ENCODE measurements around the gene CALB2.
"Not testable (repeated sequence)": the region's sequence is repeated elsewhere in the genome, so short reads cannot be mapped to it uniquely, and the experiment has no call there.

CALB2 gene, protein sequence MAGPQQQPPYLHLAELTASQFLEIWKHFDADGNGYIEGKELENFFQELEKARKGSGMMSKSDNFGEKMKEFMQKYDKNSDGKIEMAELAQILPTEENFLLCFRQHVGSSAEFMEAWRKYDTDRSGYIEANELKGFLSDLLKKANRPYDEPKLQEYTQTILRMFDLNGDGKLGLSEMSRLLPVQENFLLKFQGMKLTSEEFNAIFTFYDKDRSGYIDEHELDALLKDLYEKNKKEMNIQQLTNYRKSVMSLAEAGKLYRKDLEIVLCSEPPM

DNA sequence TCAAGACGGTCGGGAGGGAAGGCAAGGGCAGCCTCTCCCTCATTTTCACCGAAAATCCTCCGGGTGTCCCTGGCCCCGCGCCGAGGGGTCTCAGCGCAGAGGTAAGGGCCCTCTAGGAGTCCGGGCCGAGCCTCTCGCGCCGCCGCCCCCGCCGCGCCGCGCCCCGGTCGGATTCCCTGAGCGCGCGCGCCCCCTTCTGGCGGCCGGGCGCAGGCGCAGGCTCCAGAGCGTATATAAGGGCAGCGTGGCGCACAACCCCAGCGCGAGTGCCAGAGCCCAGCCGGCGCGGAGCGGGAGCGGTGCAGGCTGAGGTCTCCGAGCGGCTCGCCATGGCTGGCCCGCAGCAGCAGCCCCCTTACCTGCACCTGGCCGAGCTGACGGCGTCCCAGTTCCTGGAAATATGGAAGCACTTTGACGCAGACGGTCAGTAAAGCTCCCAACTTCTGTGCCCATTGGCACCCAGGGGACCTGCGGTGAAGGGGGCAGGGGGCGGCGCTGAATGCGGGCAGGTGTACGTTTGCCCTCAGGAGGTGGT, at the start of gene CALB2:
Gene CALB2 (plus strand): TSS at position 260 of the 535 bp plus-strand sequence. CDS start 70 bp downstream, at position 330.
- peak; percentile 78 for DNase-seq

DNA sequence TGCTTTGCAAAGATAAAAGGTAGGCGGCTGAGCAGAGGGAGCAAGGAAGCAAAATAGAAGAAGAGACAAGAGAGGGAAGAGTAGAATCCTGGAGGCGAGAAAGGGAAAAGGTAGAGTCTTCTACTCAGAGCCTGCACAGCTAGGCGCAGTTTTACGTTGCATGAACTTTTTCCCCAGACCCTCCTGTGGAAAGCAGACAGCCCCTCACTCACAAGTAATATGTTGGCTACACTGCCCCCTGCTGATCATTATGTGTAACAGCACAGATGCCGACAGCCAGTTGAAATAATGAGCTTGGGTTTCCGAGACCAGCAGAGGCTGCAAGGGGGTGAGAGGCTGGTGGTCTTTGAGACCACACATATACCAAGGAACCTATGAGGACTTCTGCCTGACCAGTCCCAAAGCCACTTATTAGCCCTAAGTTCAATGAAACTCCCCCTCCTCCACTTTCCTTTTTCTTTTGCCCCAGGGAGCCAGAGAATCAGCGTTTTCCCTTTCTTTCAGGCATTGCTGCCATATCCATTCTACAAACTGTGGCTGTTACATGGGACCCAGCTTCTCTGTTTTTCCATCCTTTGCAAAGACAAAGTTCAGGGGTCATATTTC, 46.9 kb upstream of the CALB2 start:
- DNase-seq = peak; percentile 55

DNA sequence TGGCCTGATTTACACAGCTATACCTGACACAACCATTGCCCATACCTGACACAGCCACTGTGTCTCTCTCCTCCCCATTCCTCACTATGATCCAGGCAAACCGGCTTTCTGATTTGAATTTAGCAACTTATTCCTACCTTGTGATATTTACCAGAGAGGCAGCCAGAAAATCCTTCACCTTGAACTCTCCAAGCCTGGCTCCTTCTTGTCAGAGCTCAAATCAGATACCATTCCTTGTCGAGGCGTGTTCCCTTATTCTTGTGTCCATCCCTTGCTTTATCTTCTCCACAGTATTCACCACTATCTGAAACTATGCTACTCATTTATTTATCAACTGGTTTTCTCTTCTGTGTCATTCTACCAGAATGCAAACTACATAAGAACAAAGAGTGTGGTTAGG, 44.9 kb upstream of the CALB2 start:
- not testable (repeated sequence) for DNase-seq

DNA sequence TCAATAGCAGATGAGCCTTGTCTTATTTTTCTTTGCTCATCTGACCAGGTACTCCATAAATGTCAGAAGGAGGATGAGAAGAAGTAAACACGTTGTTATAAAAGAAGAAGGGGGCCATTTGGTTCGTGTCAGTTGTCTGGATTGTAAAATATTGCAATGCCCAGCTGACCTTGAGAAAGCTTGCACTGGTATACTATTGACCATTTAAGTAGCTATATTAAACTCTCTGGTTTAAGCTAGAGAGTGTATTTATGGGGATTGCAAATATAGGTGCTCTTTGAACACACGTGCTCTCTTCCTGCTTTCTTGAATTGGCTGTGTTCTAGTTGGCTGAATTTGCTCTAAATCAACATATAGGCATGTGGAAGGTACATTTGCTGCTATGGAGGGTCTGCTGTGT, 43.3 kb upstream of the CALB2 start:
- DNase-seq = no peak

DNA sequence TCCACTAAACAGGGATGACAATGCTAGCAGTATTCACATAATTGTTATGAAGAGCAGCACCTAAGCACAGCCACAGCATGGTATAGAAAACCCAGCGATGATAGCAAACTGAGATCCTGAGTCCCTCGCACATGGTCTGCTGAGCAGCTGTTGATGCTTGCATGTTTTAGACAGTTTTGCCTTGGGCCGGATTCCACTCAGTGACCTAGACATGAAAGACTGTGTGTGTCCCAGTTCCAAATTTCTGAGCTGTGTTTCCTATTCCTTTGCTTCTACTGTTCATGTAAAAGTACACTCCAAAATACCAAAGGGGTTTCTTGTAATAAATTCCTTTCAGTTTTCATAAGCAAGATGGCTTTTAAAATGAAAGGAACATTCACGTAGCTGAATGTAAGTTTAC, 38.5 kb upstream of the CALB2 start:
- DNase-seq = no peak

DNA sequence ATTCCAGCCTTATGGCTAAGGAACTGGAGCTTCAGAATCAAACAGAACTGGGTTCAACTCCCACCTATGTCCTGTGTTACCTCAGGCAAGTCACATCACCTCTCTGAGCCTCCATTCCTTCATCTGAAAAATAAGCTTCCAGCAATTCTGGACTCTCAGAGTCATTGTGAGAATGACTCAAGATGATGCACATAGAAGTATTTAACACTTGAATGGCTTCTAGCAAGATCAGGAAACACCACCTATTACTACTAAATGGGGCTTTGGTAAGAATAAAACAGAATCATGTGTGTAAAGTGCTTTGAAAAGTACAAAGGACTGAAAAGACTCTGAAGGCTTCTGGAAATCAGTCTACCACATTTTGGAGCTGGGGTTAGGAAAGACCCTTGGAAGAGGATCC, 30.8 kb upstream of the CALB2 start:
- no peak for DNase-seq

DNA sequence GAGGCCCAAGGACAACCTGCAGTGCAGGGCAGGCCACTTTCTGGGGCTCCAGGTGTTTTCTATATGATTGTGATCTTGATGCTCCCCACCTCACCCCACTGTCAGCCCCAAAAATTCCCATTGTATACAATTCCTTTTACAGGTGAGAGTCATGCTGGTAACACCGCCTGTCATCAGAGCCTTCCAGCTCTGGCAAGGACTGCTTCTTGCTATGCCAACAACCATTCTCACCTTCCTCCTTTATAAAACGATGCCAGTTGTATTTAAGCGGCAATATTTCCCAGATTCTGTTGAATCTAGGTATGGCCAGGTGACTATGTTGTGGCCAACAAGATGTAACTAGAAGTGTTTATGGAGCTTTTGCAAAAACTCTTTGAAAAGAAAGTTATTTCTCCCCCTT, 30.4 kb upstream of the CALB2 start:
- no peak for DNase-seq

DNA sequence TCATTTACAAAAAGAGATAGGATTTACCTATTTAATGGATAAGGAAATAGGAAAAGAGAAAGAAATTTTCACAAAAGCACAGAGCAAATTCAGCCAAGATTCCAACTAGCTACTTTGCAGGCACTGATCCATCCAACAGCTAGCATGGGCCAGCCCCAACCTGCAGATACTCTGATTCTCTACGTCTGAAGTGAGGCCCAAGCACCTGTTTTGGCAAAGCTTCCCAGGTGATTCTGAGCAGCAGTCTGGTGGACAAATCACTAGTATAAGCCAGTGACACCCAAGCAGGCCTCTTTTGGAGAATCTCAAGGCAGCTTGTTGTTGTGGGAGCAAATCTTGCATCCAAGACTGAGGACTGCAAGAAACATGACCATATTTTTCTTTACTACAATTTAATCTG, 20.9 kb upstream of the CALB2 start:
- no peak for DNase-seq

DNA sequence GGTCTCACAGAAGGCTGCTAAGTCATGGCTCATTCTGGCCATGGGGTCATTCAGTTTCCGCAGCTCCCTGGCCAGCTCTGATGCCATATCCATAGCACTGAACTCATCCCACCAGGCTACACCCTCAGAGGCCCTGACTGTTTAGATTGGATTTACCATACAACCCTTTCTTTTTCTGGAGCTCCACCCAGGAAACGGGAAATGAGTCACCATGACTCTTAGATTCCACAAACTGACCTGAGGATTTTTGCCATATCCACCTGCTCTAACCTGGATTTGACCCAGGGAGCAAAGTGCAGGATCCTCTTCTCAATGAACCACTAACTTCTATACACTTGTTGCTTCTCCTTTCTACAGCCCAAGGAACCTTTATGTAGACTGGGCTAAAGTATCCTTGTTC, 20.3 kb upstream of the CALB2 start:
- no peak for DNase-seq

DNA sequence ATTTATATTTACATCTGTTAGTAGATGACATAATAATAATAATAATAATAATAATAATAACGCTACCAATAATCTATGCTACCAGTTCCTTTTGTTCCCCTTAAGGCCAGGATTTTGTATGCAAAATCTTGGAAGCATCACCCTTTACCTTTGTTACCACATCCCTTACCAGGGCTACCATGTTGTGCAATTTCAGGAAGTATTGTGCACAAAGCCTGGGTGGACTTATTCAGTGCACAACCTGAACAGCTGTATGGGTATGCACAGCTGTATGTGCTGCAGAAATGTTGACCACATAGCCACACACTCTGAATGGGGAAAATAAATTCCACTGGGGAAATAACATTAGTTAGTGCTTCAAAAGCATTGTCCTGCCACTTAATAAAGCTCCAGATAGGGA, 19.9 kb upstream of the CALB2 start:
- no peak for DNase-seq

DNA sequence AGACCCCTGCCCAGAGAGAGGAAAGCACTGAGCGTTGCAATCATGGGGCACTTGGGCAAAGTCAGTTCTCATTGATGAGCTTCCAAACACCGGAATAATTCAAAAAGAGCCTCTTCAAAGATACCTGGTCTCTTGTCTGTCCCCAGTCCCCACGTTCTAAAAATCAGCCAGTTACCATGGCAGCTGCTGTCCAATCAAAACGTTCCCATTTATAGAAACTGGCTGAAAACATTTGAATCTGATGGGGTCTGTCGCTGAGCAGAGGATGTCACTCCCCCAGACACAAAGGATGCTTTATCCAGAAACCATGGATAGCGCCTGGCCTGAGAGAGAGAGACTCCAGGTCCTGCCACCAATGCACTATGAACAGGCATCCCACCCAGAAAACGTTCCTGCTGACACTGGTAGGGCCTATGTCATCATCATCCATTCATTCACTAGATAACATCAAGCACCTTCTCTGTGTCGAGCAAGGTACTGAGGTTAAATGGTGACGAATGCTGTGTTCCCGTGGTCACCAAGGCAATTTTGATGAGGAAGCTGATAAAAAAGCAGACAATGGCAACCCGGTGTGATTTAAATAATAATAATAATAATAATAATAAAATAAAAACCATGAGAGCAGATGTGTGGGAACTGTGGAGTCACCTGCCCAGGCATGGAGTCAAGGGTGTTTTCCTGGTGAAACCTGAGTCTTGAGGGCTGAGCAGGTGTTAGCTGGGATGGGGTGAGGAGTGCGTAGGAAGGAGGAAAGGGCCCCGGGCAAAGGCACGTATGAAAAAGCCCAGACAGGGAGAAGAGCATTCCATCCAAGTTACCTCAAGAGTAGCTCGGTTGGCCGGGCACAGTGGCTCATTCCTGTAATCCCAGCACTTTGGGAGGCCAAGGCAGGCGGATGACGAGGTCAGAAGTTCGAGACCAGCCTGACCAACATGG, 19.0 kb upstream of the CALB2 start:
- DNase-seq = no peak

DNA sequence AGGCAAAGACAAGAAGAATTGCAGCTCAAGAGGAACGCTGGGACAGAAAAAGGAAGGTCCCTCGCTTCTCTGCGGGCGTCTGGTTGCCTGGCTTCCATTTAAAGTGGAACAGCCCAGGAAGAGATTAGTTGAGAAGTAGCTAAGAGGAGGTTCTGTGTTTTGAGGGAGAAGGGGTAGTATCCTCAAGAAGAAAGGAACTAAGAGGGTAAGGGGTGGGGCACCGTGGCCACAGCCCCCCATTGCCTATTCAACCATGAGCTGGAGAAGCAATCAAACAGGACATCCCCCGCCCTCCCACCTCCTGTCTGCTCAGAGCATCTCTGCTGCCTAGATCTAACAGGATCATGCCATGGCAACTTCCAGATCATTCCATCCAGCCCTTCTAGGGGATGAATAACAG, 18.1 kb upstream of the CALB2 start:
- no peak for DNase-seq

DNA sequence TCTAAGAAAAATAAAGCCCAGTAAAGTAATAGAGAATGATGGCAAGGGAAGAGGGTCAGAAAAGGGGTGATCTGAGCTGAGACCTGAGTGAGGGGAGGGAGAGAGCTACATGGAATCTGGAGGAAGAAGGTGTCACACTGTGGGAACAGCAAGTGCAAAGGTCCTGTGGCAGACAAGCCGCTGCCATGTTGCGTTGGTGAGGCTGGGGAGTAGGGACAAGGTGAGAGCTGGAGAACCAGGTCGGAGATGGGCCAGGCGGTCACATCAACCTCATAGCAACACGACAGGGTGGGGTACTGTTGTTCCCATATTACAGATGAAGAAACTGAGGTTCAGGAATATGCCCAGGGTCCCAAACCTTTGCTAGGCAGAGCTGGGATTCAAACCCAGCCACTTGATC, 16.6 kb upstream of the CALB2 start:
- no peak for DNase-seq

DNA sequence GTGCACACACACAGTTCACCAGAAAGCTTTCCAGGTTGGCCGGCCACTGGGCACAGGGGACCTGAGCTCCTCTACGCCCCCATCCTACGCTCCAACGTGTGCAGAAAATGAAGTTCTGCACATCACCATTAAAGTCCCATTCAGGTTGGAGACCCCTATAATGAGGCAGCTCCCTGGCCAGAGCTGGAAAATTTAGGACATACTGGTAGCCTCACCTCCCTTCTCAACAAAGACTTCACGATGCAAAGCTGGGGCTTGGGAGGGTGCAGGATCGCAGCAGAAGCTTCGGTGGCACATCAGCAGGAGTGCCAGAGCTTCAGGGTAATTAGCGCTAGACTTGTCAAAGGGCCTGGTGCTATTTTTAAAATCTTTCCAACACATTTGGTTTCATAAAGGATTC, 15.4 kb upstream of the CALB2 start:
- DNase-seq = no peak

DNA sequence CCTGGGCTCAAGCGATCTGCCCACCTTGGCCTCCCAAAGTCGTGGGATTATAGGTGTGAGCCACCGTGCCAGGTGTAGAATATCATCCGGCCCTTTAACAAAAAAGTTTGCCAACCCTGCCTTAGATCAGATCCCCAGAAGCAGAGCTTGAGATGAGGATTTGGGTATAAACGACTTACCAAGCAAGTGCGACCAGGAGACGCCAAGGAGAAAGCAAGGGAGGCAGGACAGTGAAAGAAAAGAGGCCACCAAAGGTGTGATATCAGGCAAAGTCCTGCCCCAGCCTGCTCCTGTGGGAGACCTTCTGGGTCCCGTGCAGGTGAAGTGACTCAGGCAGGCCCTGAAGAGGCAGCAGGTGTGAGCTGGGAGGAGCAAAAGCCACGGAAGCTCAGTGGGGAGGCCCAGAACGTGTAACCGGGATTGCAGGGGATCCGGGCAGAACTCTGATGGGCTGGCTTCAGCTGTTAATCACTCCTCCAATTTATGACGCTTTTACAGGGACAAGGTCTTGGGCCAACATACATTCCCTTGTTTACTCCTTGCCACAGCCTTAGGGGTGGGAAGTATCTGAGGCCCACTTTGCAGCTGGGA, 14.1 kb upstream of the CALB2 start:
- DNase-seq = no peak

DNA sequence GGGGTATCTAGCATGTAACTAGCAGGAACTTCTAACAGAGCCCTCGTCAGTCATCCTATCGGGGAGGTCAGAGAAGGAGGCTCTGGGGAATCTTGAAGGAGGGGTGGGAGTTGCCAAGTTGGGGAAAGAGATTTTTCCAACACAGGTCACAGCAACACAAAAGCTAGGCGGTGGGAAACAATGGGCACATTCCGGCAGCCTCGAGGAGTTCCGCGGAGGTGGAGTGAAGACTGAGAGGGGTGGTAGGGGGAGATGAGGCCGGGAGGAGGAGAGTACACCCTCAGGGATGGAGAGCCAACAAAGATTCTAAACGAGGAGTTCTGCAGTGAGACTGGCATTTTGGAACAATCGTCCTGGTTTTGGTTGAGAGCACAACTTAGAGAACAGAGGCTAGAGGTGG, 13.5 kb upstream of the CALB2 start:
- DNase-seq = no peak

DNA sequence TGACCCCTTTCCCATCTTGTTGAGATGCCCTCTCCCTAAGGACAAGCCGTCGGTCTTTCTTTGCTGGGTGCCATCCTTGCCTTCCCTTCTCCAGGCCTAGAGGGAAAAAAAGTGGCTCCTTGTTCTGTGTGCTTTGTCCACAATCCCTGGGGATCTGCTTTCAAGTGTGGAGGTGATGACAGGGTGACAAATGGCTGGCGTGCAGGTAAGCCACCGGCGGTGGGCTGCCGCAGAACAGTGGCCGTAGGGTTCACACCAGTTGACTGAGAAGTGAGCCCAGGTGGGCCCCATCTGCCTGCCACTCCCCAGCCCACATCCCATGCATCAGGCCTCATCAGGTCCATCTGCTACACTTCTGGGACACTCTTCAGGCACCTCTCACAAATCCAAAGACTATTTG, 11.4 kb upstream of the CALB2 start:
- DNase-seq = no peak

DNA sequence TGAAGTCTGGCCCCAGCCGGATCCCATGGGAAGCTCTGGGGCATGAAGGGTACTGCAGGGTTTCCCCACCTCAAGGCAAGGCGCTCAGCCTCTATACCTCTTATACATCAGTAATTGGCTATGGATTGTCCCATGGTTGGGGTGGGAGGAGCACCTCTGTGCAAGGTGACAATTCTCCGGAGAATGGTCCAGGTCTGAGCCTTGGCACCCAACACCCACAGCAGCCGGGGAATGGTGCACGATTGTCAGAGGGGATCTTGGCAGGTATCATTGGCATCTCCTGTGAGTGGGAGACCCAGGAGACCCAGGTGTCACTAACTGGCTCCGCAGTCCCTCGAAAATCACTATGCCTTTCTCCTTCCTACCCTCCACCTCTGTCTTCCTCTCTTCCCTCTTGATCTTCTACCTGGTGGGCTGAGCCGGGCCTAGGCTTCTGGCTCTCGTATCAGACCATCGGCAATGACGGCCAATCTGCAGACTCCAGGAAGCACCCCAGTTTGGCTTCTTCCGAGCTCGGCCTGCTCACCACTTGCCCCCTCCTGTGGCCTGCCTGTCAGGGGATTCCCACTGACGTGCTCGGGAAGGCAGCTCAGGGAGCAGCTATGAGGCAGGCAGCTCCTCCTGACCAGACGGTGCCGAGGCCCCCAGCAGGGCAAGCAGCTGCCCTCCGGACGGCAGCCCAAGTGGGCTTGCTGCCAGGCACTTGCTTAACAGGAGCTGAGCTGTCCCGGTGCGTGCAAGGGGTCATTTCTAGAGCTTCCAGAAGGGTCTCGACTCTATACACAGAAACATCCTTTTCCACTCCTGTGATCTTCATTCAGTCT, 10.0 kb upstream of the CALB2 start:
- no peak for DNase-seq

DNA sequence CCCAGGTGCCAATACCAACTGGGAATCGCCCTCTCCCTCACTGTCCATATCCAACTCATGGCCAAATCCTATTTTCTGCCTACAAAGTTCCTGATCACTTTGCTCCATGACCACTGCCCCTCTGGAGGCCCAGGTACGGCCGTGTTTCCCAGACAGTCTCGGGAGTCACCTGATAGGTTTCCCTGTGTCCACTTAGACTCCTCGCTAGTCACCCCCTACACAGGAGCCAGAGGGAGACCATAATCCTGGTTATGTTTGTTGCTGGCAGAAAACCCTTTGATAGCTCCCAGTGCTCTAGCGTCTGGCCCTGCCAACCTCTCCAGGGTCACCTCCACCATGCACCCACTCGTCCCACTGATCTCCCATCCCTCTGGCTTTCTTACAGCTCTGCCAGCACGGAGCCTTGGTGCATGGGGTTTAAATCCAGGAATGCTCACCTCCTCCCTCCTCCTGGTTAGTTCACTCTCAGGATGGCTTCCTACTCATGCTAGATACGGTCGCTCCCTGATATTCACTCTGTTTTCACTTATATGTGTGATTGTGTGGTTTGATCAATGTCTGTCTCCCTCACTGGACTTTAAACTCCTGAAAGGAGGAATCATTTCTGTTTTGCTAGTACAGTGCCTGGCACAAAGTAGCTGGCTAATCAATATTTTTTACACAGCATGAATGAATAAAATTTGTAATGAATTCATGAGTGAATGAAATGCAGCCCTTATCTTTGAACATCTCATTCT, 7.5 kb upstream of the CALB2 start:
- no peak for DNase-seq

DNA sequence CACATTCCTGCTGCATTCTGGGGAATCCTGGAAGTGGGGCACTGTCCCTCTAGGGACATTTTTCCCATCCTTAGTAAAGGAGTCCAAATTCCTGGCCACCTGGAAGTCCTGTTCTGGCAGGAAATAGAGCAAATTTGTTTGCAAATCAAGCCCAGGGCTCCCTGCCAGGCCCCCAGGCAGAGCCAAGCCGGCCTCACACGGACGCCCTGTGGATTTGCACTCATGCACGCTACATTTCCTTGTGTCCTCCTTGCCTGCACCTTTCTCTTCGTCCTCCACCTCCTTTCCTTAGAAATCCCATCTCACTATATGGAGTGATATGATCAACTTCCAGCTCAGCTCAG, 7.0 kb upstream of the CALB2 start:
- no peak for DNase-seq

DNA sequence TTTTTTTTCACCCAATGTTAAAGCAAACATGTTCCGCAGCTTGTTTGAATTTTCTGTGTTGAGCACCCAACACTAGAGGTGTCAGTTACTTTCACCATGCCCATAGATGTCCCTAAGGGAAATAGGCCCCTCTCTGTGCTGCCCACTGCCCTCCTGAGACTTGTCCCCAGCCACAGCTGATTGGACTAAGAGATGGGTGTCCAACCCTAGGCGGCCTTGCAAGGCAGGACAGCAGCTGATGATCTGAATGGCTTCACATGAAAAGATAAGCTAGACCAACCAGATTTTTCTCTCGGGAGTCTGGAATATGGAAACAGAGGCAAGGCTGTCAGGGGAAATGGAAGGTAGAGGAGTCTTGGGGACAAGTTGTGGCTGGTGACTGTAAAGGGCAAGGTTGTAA, 6.1 kb upstream of the CALB2 start:
- DNase-seq = no peak

DNA sequence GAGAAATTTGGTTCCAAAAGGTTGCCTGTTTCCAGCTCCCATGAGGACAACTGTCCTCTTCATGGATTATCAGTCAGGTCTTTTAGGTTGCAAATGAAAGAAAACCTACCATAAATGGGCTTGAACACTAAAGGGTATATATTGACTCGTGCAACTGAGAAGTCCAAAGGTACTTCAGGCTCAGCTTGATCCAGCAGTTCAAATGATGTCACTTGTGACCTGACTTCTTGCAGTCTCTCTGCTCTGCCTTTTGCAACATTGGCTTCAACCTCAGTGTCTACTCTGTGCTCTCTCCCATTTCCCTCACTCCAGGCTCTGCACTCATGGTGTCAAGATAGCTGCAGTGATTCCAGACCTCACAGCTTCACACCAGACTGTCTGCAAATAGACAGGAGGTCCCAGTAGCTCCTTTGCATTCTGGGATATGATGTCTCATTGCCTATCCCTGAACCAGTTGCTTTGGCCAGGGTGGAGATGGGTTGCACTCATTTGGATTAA, 5.5 kb upstream of the CALB2 start:
- DNase-seq = no peak
